ENCODE results near the gene RSPH1.

The RSPH1 gene

DNA sequence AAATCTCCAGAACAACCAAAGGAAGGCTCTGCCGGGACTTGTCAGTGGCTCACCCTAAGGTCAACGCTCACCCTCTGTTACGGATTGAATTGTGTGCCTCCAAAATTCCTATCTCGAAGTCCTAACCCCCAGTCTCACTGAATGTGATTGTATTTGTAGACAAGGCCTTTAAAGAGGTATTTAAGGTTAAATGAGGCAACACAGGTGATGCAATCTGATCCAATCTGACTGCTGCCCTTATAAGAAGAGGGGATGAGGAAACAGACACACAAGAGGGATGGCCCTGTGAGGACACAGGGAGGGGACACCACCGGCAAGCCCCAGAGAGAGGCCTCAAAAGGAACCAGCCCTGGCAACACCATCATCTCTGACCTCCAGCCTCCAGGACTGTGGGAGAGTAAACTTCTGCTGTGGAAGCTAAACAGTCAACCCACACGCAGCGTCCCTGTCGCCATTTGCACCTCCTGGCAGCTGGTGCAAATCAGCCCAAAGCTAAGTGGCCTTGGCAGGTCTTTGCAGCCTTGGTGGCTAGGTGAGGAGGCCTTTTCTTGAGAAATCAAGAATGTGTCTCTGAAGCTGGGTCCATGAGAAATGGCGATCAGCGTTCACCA lies 68.1 kb downstream of the RSPH1 start:
- Histone ChIP-seq H3K27ac (ENCODE audit: low read length) (no peak overlapping the region), H3K4me1 (ENCODE audit: control insufficient read depth, low read depth, low read length) (no peaks in the 10 kb centered on the region), H3K4me3 (ENCODE audit: low read length) (no peak overlapping the region), H3K27me3 (ENCODE audit: control insufficient read depth, insufficient read depth, low read length) (no peaks in the 10 kb centered on the region), H3K36me3 (ENCODE audit: control insufficient read depth, low read depth, low read length) (no peaks in the 10 kb centered on the region), H3K9ac (ENCODE audit: low read length) (no peak overlapping the region), H3K9me3 (ENCODE audit: control insufficient read depth, low read depth, low read length) (no peaks in the 10 kb centered on the region)

- Histone ChIP-seq H3K27me3 (ENCODE audit: control insufficient read depth, insufficient read depth, low read length) (no peaks in the 10 kb centered on the region), H3K4me1 (ENCODE audit: control insufficient read depth, low read depth, low read length) (no peaks in the 10 kb centered on the region)
These were observed 69.0 kb downstream of the RSPH1 start for GRCh38 chr21:42426876-42427480.

GRCh38 chr21:42426424-42426823 lies 69.6 kb downstream of the RSPH1 start:
- Histone ChIP-seq H3K36me3 (ENCODE audit: control insufficient read depth, low read depth, low read length) (no peaks in the 10 kb centered on the region), H3K4me3 (ENCODE audit: low read length) (no peak overlapping the region), H3K4me1 (ENCODE audit: control insufficient read depth, low read depth, low read length) (no peaks in the 10 kb centered on the region), H3K9me3 (ENCODE audit: control insufficient read depth, low read depth, low read length) (no peaks in the 10 kb centered on the region), H3K27ac (ENCODE audit: low read length) (no peak overlapping the region), H3K27me3 (ENCODE audit: control insufficient read depth, insufficient read depth, low read length) (no peaks in the 10 kb centered on the region), H3K9ac (ENCODE audit: low read length) (no peak overlapping the region)

More at GRCh38 chr21:42426876-42427480, 69.0 kb downstream of the RSPH1 start:
- H3K4me3 ChIP-seq (ENCODE audit: low read length), result no peak overlapping the region
- no peaks in the 10 kb centered on the region for H3K9me3 ChIP-seq (ENCODE audit: control insufficient read depth, low read depth, low read length)
- H3K36me3 ChIP-seq (ENCODE audit: control insufficient read depth, low read depth, low read length), result no peaks in the 10 kb centered on the region
- H3K27ac ChIP-seq (ENCODE audit: low read length), result no peak overlapping the region
- H3K9ac ChIP-seq (ENCODE audit: low read length), result no peak overlapping the region

DNA sequence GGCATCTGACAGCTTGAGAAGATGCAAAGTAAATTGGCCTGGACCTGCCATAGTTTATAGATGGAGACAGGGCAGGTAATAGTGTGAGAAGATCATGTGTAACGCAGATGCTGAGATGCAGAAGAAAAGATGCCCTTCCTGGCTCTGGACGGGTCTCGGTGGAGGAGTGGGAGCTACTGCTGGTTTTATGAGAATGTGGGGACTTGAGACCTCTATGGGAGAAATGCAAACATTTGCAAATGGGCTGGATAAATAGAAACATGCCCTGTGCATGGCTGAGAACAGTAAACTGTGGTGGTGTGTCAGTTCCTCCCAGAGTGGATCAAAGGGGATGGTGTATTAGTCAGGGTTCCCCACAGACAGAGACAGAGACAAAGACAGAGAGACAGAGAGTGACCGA lies 70.4 kb downstream of the RSPH1 start:
- Histone ChIP-seq H3K4me1 (ENCODE audit: control insufficient read depth, low read depth, low read length) (no peaks in the 10 kb centered on the region), H3K4me3 (ENCODE audit: low read length) (no peak overlapping the region)

GRCh38 chr21:42424914-42425541 lies 71.0 kb downstream of the RSPH1 start:
- Histone ChIP-seq H3K4me3 (ENCODE audit: low read length) (no peak overlapping the region), H3K27ac (ENCODE audit: low read length) (no peak overlapping the region), H3K4me1 (ENCODE audit: control insufficient read depth, low read depth, low read length) (no peaks in the 10 kb centered on the region), H3K36me3 (ENCODE audit: control insufficient read depth, low read depth, low read length) (no peaks in the 10 kb centered on the region), H3K27me3 (ENCODE audit: control insufficient read depth, insufficient read depth, low read length) (no peaks in the 10 kb centered on the region), H3K9ac (ENCODE audit: low read length) (no peak overlapping the region), H3K9me3 (ENCODE audit: control insufficient read depth, low read depth, low read length) (no peaks in the 10 kb centered on the region)

More for the DNA sequence above, 70.4 kb downstream of the RSPH1 start:
- H3K9ac ChIP-seq (ENCODE audit: low read length), result no peak overlapping the region
- H3K27me3 ChIP-seq (ENCODE audit: control insufficient read depth, insufficient read depth, low read length), result no peaks in the 10 kb centered on the region
- no peak overlapping the region for H3K27ac ChIP-seq (ENCODE audit: low read length)
- H3K9me3 ChIP-seq (ENCODE audit: control insufficient read depth, low read depth, low read length), result no peaks in the 10 kb centered on the region
- H3K36me3 ChIP-seq (ENCODE audit: control insufficient read depth, low read depth, low read length), result no peaks in the 10 kb centered on the region

- H3K4me3 ChIP-seq (ENCODE audit: low read length), result no peak overlapping the region
- no peaks in the 10 kb centered on the region for H3K27me3 ChIP-seq (ENCODE audit: control insufficient read depth, insufficient read depth, low read length)
- H3K4me1 ChIP-seq (ENCODE audit: control insufficient read depth, low read depth, low read length), result no peaks in the 10 kb centered on the region
- H3K9ac ChIP-seq (ENCODE audit: low read length), result no peak overlapping the region
- H3K9me3 ChIP-seq (ENCODE audit: control insufficient read depth, low read depth, low read length), result no peaks in the 10 kb centered on the region
- H3K36me3 ChIP-seq (ENCODE audit: control insufficient read depth, low read depth, low read length), result no peaks in the 10 kb centered on the region
- no peak overlapping the region for H3K27ac ChIP-seq (ENCODE audit: low read length)
These were observed 72.3 kb downstream of the RSPH1 start for GRCh38 chr21:42423685-42424084.

DNA sequence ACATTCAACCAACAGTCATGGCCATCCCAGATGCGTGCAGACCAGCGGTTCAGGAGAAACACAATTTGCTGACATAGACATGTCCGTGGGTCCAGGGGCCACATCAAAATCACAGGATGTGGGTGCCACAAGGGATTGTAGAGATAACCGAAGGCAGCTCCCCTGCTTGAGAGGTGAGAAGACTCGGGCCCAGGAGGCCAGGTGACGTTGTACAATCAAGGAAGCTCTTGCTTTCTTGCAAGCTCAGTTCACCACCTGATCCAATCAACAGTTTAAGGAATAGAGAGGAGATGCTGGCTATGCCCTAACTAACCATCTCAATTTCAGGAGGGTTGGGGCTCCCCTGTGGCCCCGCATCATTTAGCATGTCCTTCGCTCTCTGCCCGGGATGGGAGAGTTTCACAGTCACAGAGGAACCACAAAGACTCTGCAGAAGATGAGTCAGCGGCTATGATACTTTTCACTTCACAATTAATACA lies 72.8 kb downstream of the RSPH1 start:
- Histone ChIP-seq H3K27me3 (ENCODE audit: control insufficient read depth, insufficient read depth, low read length) (no peaks in the 10 kb centered on the region), H3K9me3 (ENCODE audit: control insufficient read depth, low read depth, low read length) (no peaks in the 10 kb centered on the region), H3K4me1 (ENCODE audit: control insufficient read depth, low read depth, low read length) (no peaks in the 10 kb centered on the region), H3K36me3 (ENCODE audit: control insufficient read depth, low read depth, low read length) (no peaks in the 10 kb centered on the region), H3K27ac (ENCODE audit: low read length) (no peak overlapping the region), H3K4me3 (ENCODE audit: low read length) (no peak overlapping the region), H3K9ac (ENCODE audit: low read length) (no peak overlapping the region)

Measured in iPS-18a (cell line).